Body of pancreas (tissue), 4 donors: ENCODE data around the gene LIF.

Experiments used
- POLR2A ChIP-seq, 3 donors: fragments of 450-650 bp; IDR thresholded peaks; one replicate each; pipeline ENCODE4 v1.6.1; 2016; ENCODE audit warnings: antibody characterized with exemption in 3 of 3, mild to moderate bottlenecking in 2 of 3
- TF ChIP-seq, protein P1 (sequence below), 7 experiments: fragments of 450-650 bp in 4 of 7; fragments of 200-600 bp in 3 of 7; sonication (generic) in 3 of 7; IDR thresholded peaks; one replicate each; pipeline ENCODE4 v1.5.1; 2016 to 2019; ENCODE audit warnings: antibody characterized with exemption in 7 of 7

DNA sequence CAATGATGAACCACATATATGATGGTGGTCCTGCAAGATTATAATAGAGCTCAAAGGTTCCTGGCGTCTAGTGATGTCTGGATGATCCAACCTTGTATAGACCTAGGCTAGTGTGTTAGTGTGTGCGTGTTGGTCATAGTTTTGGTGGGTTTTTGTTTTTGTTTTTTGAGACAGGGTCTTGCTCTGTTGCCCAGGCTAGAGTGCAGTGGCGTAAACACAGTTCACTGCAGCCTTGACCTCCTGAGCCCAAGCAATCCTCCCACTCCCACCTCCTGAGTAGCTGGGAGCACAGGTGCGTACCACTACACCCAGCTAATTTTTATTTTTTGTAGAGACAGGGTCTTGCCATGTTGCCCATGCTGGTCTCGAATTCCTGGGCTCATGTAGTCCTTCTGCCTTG is 33.4 kb upstream of the LIF start:
- TF ChIP-seq, protein P1, sequence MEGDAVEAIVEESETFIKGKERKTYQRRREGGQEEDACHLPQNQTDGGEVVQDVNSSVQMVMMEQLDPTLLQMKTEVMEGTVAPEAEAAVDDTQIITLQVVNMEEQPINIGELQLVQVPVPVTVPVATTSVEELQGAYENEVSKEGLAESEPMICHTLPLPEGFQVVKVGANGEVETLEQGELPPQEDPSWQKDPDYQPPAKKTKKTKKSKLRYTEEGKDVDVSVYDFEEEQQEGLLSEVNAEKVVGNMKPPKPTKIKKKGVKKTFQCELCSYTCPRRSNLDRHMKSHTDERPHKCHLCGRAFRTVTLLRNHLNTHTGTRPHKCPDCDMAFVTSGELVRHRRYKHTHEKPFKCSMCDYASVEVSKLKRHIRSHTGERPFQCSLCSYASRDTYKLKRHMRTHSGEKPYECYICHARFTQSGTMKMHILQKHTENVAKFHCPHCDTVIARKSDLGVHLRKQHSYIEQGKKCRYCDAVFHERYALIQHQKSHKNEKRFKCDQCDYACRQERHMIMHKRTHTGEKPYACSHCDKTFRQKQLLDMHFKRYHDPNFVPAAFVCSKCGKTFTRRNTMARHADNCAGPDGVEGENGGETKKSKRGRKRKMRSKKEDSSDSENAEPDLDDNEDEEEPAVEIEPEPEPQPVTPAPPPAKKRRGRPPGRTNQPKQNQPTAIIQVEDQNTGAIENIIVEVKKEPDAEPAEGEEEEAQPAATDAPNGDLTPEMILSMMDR (IDR thresholded peaks at IDR 0.05), result no peak
- no peak for TF ChIP-seq POLR2A (IDR thresholded peaks at IDR 0.05)
